GM18502 (cell line): ENCODE results near the gene CHST8.
"Not testable (repeated sequence)": the region's sequence is repeated elsewhere in the genome, so short reads cannot be mapped to it uniquely, and the experiment has no call there.

Experiments used
- ATAC-seq: cut with Tn5 transposase; IDR thresholded peaks from one replicate; pipeline ENCODE4 v1.9.1; 2021; ENCODE audit warnings: mild to moderate bottlenecking; ENCODE audit not compliant: unreplicated experiment, poor library complexity

Gene CHST8

DNA sequence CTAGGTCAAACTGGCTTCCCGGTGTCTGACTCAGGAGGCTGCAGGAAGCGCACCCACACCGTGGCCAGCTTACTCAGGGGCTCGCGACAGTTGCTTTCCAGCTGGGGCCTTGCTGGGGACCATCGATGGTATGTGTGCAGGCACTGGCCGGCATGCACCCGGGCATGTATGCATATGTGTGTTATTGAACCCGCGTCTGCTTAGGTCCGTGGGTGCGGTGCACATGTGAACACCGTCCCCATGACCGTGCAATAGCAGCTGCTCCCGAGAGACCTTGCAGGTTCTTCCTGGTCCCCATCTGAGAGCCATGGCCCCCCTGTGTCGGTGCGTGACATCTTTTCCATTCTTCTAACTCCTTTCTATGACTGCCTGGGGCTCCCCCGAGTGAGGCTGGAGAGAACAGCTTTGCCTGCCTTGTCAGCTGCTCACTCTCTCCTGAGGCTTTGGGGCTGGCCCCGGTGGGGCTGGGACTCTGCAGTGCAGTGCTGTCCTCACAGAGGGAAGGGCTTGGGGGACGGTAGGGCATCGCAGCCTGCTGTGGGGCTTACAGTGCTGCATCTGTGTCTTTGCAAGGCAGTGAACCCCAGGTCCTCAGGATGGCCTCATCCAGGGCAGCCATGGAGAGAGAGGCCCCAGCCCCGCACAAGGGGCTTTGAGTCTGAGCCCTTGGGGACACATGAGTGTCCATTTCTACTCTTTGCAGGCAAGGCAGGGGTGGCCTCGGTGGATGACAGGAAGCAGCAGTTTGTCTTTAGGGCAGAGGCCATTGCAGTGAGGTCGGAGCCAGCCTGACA is 65.1 kb downstream of the CHST8 start:
- no peak for ATAC-seq

DNA sequence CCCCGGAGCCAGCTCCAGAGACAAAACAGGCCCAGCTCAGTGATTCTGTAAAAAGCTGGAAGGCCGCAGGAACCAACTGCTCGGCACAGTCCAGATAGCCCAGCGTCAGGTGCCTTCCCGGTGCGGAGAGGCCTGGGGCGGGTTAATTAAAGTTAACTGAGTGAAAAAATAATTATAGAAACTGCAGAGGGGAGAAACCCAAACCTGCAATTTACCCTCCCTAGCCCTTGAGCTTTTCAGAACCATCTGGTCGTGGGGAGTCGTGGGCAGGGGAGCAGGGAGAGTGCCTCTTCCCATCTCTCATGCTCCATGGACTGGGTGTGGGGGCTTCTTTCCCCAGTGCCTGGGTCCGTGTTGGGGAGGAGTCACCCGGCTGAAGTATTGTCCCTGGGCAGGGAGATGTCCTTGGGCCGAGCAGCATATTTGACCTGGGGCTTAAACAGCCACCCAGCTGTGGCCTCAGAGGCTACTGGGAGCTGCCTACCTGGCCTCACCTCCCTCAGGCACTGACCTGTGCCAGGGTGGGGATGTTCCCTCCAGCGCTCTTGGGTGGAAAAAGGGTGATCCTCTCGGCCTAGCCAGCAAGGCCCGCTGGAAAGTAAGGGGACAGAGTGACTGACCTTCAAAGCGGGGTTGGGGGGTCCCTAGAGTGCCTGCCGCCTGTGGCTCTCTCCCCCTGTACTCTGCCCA is 65.9 kb downstream of the CHST8 start:
- no peak for ATAC-seq

DNA sequence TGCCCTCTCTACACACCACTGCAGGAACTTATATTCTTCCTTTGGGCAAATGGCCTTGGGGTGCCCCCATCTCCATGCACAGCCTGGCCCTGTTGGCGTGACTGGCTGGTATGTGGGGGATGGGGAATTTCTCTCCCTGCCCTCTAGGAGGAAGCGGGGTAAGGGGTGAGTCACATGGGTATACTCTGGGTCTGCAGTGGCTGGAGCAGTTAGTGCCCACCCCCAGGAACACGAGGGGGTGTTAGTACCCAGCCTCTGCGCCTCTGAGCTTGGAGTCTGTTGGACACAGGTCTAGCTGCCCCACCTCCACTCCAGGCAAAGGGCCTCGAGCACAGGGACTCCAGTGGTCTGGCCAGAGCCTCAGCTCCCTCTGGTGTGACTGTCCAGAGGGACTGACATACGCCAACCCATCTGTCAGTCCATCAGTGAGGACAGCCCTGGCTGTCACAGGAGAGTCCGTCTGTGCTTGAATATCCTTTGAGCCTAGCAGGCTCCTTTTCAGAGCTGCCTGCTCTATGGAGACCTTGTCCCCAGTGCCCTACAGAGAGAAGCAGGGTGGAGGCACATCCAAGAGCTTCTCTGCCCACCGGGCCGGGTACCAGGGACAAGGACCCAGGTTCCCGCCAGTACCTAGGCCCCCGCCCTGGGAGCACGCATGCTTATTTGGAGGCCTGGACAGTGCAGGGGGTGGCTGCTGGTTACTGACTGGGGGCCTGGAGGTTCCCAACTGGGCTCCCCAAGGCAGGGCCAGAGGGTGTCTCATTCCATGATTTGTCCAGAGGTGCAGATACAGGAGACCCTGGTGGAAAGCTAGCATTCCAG is 66.6 kb downstream of the CHST8 start:
- no peak for ATAC-seq

DNA sequence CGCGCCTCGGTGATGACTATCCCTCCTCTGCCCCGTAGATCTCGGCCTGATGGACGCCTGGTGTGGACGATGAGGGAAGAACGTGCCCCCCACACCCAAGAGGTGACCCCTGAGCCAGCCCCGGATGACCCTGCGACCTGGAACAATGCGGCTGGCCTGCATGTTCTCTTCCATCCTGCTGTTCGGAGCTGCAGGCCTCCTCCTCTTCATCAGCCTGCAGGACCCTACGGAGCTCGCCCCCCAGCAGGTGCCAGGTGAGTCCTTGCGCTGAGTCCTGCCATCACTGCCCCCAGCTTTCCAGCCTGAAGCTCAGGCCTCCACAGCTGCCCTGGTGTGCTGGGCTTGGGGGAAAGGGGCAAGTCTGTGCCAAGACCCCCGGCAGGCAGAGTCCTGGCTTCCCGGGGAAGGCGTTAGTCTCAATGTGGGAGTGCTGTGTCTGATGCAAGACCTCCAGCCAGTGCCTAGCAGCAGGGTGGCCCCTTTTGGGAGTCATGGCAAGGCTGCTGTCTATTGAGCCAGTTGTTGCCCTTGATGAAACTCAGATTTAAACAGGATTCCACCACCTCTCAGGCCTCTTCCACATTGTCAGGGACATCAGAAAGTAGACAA is 67.5 kb downstream of the CHST8 start:
- ATAC-seq: no peak

DNA sequence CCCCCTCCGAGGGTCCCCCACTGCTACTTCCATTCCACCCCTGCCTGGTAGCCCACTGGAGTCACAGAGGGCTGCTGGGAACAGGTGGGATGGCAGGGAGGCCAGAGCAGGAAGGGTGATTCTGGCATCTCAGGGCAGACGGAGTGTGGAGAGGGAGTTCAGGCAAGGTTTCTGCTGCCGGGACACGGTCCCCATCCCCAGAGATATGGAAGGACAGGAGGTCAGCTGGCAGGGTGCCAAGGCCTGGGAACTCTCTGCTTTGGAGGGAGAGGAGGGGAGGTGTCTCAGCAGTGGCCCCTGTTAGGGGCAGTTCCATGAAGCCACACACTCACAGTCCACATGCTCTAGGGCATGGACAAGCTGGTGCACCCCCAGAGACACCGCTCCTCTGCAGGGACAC is 68.1 kb downstream of the CHST8 start:
- ATAC-seq: no peak

DNA sequence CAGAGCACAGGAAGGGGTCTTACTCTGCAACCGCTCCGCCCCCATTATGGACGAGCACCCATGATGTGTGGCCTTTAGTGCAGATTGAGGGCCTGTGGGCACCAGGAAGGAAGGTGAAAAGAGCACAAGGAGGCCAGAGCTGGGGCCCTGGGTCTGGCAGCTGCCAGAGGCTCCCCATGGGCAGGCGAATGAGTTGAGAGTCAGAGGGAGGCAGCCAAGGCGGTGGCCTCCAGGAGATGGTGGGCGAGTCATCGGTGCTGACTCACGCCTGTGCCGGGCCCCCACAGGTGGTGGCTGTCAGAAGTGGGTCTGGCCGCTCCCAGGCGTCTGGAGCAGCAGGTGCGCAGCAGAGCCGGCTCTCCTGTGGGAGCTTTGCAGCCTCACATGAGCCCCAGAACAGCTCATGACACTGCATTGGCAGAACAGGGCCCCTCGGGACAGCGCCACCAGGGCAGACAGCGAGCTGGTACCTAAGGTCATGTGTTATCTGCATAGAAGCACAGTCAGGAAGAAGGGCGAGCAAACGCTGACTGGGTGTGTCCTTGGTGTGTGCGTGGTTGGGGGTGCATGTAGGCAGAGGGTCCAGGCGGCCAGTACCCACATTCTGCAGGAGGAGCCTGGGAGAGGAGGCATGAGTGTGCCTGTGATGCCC is 68.8 kb downstream of the CHST8 start:
- ATAC-seq: no peak

DNA sequence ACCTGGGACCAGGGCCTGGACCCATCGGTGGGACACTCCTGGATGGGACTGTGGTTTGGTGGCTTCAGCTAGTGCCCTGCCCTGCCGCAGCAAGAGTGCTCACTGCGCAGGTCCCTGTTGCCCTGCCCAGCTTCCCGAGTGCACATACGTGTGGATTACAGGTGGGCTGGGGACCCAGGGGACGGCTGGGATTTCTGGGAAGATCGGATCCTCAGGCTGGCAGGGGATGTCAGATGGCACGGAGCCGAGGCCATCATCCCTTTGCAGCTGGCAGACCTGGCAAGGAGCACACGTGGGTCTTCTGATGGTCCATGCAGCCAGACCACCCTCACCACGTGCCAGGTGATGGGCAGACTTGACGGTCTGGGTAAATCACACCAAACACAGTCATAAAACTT is 69.3 kb downstream of the CHST8 start:
- ATAC-seq: no peak

DNA sequence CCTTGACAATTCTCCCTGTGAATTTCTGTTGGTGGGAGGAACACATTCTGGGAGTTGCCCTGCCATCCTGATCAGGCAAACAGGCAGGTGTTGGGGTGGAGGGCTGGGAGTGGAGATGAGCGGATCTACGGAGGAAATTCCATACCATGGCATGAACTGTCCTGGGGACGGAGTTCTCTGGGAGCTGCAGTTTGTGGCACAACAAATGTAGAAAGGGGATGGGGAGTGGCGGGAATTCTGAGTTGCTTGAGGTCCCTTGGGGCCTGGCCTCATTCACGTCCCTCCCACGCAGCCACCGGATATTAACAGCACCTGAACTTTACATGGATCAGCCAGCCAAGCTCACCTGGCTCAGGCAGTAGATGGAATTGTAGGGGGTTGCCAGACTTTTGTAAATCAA is 70.0 kb downstream of the CHST8 start:
- ATAC-seq: no peak

DNA sequence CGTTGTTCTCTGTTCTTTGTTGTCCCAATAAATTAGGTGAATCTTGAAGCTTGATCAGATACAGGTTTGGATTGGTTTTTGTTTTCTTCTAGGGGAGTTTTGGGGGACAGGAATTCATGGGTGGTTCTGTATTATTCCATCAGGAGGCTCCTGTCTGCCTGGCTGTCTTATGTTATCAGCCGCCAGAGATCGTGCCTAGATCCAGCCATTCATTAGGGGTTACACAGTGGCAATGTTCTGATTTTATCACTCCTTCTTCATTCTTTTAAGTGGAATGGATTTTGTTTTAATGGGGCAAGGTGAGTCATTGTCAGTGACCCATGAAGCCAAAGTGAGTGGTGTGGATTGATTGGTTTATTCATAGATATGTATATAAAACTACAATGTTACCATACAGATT is 71.9 kb downstream of the CHST8 start:
- no peak for ATAC-seq

DNA sequence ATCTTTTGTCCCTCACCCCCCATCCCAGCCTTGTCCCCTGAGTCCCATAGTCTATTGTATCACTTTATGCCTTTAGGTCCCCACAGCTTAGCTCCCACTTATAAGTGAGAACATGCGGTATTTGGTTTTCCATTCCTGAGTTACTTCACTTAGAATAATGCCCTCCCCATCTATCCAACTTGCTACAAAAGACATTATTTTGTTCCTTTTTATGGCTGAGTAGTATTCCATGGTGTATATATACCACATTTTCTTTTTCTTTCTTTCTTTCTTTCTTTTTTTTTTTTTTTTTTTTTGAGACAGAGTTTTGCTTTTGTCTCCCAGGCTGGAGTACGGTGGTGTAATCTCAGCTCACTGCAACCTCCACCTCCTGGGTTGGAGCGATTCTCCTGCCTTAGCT is 73.8 kb downstream of the CHST8 start:
- ATAC-seq: not testable (repeated sequence)

DNA sequence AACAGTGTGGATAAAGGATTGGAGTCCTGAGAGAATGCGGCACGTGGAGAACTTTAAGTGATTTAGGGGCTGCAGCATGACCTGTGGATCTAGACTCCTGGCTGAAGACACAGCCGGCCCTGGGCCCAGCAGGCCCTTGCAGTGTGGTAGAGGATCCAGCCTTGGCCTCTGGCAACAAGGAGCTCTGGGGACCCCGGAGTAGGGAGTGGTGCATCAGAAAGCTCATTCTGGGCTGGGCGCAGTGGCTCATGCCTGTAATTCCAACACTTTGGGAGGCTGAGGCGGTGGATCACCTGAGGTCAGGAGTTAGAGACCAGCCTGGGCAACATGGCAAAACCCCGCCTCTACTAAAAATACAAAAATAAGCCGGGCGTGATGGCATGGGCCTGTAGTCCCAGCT is 76.0 kb downstream of the CHST8 start:
- no peak for ATAC-seq

DNA sequence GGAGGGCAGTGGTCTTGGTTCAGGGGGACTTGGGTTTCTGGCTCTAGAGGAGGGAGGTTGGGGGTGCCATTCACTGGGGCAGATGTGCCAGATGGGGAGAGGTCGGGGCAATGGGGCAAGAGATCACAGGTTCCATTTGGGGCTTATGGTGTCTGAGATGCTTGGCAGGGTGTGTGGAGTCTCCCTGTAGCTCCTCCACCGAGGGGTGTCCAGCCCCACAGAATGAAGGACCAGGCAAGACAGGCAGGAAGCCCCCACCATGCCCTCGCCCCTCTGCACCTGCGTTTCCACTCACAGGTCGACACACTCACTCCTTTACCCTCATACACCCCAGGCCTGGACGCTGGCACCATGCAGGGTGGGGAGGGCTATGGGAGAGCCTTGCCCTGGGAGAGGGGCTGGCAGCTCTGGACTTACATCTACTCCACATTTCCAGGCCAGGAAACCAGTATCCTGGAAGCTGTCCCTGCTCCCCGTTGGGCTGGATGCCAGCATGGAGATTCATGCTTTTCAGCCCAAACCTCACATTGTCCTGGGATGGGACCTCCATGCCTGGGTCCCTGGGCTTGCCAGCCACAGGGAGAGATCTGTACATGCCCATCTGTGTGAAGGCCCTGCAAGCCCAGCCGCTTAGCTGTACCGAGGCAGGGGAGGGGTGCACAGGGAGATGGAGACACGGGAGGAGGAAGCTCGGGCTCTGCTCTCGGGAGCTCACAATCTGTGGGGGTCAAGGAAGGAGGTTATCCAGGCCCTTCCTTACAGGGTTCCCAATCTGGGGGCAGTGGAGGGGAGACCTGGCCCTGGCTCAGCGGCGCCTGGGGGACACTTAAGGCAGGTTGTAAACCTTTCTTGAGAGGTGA is 77.1 kb downstream of the CHST8 start:
- ATAC-seq: no peak

DNA sequence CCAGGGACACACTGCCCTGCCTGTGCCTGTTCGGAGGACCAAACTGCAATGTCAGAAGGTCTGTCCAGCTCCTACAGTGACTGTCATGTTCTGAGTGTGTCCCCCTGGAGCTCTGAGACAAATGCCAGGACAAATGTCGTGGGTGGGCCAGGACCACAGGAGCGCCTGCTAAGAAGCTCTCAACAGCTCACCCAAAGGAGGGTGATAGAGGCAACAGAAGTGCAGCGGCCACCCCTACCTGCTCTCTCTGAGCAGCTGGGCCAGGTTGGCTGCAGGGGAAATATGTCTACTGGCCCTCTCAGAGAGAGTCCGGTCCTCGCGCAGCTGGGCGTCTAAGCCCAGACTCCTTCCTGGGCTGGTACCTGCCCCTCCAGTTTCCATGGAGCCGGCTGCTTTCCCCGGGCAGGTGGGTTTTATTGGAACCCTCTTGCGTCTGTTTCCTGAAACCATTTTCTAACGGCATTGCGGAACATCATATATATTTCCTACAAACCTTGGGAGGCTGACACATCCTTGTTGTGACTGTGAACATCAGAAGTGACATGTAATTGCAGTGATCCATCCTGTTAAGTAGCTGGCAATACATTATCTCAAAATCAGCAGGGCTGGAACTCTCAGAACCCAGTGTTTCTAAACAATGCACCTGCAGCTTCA is 78.1 kb downstream of the CHST8 start:
- ATAC-seq: no peak

DNA sequence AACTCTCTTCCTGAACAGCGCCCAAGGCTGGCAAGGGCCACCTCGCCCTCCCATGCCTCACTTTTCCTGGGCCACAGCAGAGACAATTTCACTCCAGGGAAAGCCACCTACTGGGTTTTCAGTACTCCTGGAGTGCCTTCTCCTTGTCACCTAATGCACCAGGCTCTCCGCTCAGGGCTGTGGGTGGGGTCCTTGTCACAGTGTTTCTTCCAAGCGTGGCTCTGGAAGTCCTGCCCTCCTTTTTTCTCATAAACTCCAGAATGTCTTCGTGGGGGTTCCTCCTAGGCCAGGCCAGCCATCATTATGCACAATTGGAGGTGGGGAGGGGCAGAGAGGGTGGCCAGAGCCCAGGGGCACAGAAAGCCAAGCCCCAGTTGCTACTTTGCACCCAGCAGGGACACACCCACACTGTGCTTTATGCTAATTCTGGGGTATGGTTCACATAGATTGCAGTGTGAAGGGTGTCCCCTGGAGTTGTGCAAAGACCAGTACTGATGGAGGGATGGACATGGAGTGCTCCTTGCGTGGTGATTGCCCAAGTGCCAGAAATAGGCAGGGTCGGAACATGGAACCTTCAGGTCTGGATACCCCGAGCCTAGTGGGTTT is 78.8 kb downstream of the CHST8 start:
- ATAC-seq: no peak

DNA sequence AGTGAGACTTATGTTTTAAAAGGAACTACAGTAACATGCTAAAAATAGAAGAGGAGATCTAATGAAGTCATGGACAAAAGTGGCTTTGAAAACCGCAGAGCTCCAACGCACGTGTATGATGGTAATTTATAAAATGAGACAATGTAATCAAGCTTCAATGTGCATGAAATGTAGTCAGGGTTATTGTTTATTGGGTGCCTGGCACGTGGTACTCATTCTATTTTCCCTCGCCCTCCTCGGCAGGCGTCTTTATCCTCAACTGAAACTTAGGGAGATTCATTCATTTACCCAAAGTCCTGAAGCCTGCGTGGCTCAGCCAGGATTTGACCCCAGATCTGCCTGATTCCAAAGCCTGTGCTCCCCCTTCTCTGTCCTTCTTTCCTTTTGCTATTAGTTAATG is 79.8 kb downstream of the CHST8 start:
- ATAC-seq: no peak

DNA sequence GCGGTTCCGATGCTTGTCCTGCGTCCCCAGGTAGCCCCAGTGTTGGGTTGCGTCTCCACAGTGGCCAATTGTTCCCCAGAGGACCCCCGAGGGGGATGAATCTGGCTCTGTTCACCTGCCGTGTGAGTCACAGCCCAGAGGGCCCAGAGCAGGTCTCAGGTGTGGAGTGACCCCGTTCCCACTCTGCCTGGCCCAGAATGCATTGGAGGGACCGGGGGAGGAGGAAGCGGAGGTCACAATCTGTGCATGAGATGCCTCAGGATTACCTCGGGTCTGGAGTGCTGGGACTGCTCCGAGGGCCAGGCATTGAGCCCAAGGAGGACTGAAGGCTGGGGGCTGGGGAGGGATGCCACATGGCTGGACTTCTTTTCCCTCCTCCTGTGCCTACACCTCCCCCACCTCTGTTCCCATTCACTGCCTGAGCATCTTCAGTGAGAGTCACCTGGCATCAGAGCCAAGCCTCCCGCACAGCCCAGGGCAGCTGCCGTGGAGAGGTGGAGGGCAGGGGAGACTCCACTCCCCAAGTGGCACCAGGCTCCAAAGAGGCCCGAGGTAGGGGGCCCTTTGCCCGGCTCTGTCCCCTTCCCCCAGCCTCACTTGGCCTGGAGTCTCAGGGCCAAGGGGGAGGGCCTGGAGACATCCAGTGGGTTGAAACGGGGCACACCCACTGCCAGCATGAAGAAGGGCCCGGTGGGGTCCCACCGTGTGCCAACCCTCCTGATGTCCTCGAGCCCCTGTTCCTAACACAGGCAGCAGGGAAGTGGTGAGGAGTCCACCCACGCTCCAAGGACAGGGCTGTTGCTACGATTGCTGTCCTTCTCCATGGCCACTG is 81.1 kb downstream of the CHST8 start:
- ATAC-seq: no peak

DNA sequence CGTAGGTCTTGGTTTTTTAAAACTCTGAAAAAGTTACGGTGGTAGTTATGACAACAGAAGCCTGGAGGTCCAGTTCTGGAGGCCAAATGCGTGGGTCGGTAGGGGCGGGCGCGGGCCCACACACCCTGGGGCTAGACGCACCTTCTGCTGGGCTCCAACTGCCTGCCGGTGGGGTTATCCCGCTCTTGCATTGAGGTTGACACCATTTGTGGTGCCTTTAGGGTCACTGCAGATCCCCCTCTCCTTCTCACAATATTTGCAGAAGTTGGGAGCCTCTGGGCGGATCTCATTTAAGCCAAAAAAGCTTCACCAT is 81.6 kb downstream of the CHST8 start:
- no peak for ATAC-seq

DNA sequence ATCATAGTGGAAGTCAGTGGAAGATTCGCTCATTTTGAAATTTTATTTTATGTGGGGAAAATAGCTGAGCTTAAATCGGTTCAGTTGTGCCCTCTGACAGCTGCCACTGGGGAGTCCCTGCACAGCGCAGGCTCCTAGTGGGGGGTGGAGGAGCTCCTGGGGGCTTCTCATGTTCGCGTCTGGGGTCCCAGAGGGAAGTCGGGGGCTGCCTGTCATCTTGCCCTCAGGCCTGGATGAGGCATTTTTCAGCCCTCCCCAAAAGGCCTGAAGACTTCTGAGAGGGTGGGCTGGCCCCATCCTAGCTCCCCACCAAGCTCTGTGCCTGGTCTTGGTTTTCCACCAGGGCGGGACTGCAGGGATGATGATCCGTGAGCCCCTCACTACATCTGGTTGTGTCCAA is 82.1 kb downstream of the CHST8 start:
- no peak for ATAC-seq
